GM08714 (cell line): ENCODE measurements around the gene PPFIBP2.
A peak's percentile ranks its signal among the peaks of the same experiment; 100 is the strongest.

Experiments used
- H3K4me3 ChIP-seq: fragments of 200-500 bp; sonication (Bioruptor generic); 2 replicates; pipeline ENCODE4 v1.5.1; 2014; ENCODE audit warnings: mild to moderate bottlenecking, low read length, inconsistent platforms
- ZNF274 ChIP-seq: IDR thresholded peaks from 2 replicates; pipeline ENCODE4 v1.6.1; 2012; ENCODE audit warnings: mild to moderate bottlenecking, low read depth, low read length

Gene PPFIBP2

GRCh38 chr11:7513234-7514098, at the start of gene PPFIBP2:
Gene PPFIBP2, plus strand, starts transcription at chr11:7513999. Its CDS starts 35,477 bp downstream, at chr11:7549476.
- peak within 1 kb of the TSS; percentile 95 for H3K4me3 ChIP-seq
- no peak for TF ChIP-seq ZNF274

DNA sequence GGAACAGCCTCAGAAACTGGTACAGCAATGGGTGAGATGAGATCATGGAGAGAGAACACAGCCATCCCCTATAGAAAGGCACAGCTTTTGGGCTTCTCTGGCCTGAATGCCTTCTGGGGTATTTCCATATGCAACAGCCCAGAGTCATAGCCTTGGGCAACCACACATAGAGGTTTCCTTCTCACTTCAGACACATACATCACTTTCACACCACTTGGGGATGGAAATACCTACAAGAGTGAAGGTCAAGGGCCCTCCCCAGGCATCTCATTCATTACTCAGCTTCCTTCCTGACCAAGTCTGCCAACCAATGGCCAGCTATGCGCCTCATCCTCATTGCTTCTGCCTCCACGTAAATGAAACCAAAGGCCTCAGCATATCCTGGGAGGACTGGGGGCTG, 46.1 kb upstream of the PPFIBP2 start:
- TF ChIP-seq ZNF274: no peak

DNA sequence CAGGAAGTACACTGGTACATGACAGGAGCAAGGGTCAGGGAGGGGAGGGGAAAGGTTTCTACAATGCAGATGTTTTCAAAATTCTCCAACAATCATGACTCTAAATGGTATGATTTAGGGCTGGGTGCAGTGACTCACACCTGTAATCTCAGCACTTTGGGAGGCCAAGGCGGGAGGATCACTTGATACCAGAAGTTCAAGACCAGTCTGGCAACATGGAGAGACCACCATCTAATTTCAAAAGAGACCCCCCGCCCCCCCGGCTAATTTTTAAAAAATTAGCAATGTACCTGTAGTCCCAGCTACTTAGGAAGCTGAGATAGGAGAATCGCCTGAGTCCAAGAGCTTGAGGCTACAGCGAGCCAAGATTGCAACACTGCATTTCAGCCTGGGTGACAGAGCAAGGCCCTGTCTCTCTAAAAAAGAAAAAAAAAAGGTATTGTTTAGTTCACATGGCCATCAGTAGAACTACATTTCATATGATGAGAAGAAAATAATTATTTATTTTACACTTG, 44.4 kb upstream of the PPFIBP2 start:
- TF ChIP-seq ZNF274: no peak
- H3K4me3 ChIP-seq: no peak overlapping the region

More for the DNA sequence above, 46.1 kb upstream of the PPFIBP2 start:
- H3K4me3 ChIP-seq: no peak overlapping the region

GRCh38 chr11:7471071-7471470, 42.7 kb upstream of the PPFIBP2 start:
- H3K4me3 ChIP-seq: no peak overlapping the region
- TF ChIP-seq ZNF274: no peak

DNA sequence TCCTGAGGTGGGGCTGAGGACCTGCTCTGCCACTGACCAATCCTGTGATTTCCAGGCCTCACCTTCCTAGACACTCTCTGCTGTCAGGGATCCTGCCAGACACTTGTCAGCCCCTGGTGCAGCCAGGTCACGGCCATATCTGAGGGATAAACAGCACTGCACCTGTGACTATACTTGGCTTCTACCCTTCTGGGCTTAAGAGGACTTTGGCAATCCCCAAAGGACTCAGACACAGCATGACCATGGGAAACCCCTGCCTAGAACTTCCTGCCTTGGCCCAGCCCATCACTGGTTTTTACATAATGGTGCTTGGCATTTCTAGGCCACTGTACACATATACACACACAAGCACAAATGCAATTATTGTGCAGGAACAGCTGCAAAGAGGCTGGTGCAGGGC, 40.1 kb upstream of the PPFIBP2 start:
- no peak for TF ChIP-seq ZNF274
- no peak overlapping the region for H3K4me3 ChIP-seq

GRCh38 chr11:7480113-7480512, 33.7 kb upstream of the PPFIBP2 start:
- no peak for TF ChIP-seq ZNF274
- no peak overlapping the region for H3K4me3 ChIP-seq

GRCh38 chr11:7484131-7484530, 29.7 kb upstream of the PPFIBP2 start:
- TF ChIP-seq ZNF274: no peak
- H3K4me3 ChIP-seq: no peak overlapping the region

GRCh38 chr11:7484645-7485044, 29.2 kb upstream of the PPFIBP2 start:
- TF ChIP-seq ZNF274: no peak
- no peak overlapping the region for H3K4me3 ChIP-seq

- no peak within 1 kb of the TSS for H3K4me3 ChIP-seq
- no peak for TF ChIP-seq ZNF274
Observed at GRCh38 chr11:7485186-7486097, 28.4 kb upstream of the PPFIBP2 start, which contains the start of gene OLFML1. Gene OLFML1, plus strand, starts transcription at chr11:7485506. Its CDS starts 370 bp downstream, at chr11:7485876.

- no peak for TF ChIP-seq ZNF274
- H3K4me3 ChIP-seq: no peak overlapping the region
Observed at GRCh38 chr11:7486098-7486780, 27.6 kb upstream of the PPFIBP2 start.

GRCh38 chr11:7486781-7487140, 27.0 kb upstream of the PPFIBP2 start:
- TF ChIP-seq ZNF274: no peak
- no peak overlapping the region for H3K4me3 ChIP-seq

- no peak for TF ChIP-seq ZNF274
- H3K4me3 ChIP-seq: no peak overlapping the region
Observed at GRCh38 chr11:7487360-7487759, 26.4 kb upstream of the PPFIBP2 start.

DNA sequence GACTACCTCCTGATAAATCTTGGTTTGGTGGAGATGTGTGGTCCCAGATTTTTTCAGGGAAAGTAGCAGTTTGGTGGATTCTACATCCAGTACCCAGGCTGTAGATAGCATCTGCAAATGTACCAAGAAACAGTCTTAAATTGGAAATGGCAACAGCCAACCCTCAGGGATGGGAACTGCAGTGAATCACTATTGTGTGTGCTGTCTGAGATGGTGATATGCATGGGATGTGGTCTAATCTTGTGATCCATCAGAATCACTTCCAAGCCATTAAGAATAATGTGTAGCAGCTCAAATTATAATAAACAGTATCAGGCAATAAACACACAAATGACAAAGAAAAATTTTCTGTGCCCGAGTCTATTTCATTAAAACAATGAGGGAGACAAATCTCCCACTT, 25.1 kb upstream of the PPFIBP2 start:
- no peak overlapping the region for H3K4me3 ChIP-seq
- no peak for TF ChIP-seq ZNF274

GRCh38 chr11:7489376-7489775, 24.4 kb upstream of the PPFIBP2 start:
- no peak overlapping the region for H3K4me3 ChIP-seq
- no peak for TF ChIP-seq ZNF274
